Smooth muscle cell (in vitro differentiated cells): ENCODE results near the gene BCL7C. TPM values are rescaled to one million over a fixed set of nuclear protein-coding genes. Genes with fewer than 3 reads are reported as not detected.
A peak's percentile ranks its signal among the peaks of the same experiment; 100 is the strongest.

Source experiments
- DNase-seq: peaks from one replicate; lab custom pipeline; 2025; ENCODE audit not compliant: unreplicated experiment; lab: John Stamatoyannopoulos, UW
- H2AFZ ChIP-seq: fragments of 200-600 bp; sonication (generic); 2 replicates; pipeline ENCODE4 v1.6.0; 2016; ENCODE audit warnings: antibody characterized with exemption, low read depth, mild to moderate bottlenecking
- H3F3A ChIP-seq: fragments of 200-600 bp; sonication (generic); 2 replicates; pipeline ENCODE4 v1.6.0; 2017; ENCODE audit warnings: antibody characterized with exemption, low read depth
- H3K27ac ChIP-seq: fragments of 200-600 bp; sonication (generic); 2 replicates; pipeline ENCODE4 v1.5.1; 2016; ENCODE audit warnings: low read depth, mild to moderate bottlenecking
- H3K27me3 ChIP-seq: fragments of 200-600 bp; sonication (generic); 2 replicates; pipeline ENCODE4 v1.6.1; 2016; ENCODE audit warnings: low read depth, mild to moderate bottlenecking
- H3K36me3 ChIP-seq: fragments of 200-600 bp; sonication (generic); 2 replicates; pipeline ENCODE4 v1.5.1; 2016; ENCODE audit warnings: low read depth
- H3K4me1 ChIP-seq: fragments of 200-600 bp; sonication (generic); 2 replicates; pipeline ENCODE4 v1.5.1; 2016; ENCODE audit warnings: low read depth
- H3K4me2 ChIP-seq: fragments of 200-600 bp; sonication (generic); 2 replicates; pipeline ENCODE4 v1.6.0; 2016; ENCODE audit warnings: mild to moderate bottlenecking
- H3K4me3 ChIP-seq: fragments of 200-600 bp; sonication (generic); 2 replicates; pipeline ENCODE4 v1.5.1; 2016; ENCODE audit warnings: mild to moderate bottlenecking
- H3K79me2 ChIP-seq: fragments of 200-600 bp; sonication (generic); 2 replicates; pipeline ENCODE4 v1.6.0; 2016; ENCODE audit warnings: low read depth, mild to moderate bottlenecking
- H3K9ac ChIP-seq: fragments of 200-600 bp; sonication (generic); 2 replicates; pipeline ENCODE4 v1.6.0; 2016; ENCODE audit warnings: low read depth
- H3K9me3 ChIP-seq: fragments of 200-600 bp; sonication (generic); replicated peaks from 2 replicates; pipeline ENCODE4 v1.5.1; 2016; ENCODE audit warnings: low read depth
- H4K20me1 ChIP-seq: fragments of 200-600 bp; sonication (generic); 2 replicates; pipeline ENCODE4 v1.6.0; 2016; ENCODE audit warnings: low read depth
- WGBS: methylation state at CpG from one replicate; pipeline ENCODE4 v1.1.7; 2016; ENCODE audit warnings: low lambda C conversion rate; 5-methylcytosine and 5-hydroxymethylcytosine counted together
- polyA plus RNA-seq: library from polyadenylated mRNA; unstranded; fragments of >200 nt; fragmentation: Nextera tagmentation; extraction: Ambion mirVana; gene quantifications from 2 replicates; pipeline ENCODE4 v1.2.1, GENCODE V29; 2016
- total RNA-seq: library from RNA; depleted of rRNA; stranded (reverse); fragments of >200 nt; gene quantifications from 2 replicates; pipeline ENCODE4 v1.2.3, GENCODE V29; 2014
- TF ChIP-seq, protein P1 (sequence below): fragments of 200-600 bp; sonication (generic); IDR thresholded peaks from 2 replicates; pipeline ENCODE4 v1.5.1; 2017; ENCODE audit warnings: borderline replicate concordance, mild to moderate bottlenecking, antibody characterized with exemption; ENCODE audit not compliant: insufficient read depth, poor library complexity, severe bottlenecking

Gene BCL7C
- total and polyA plus RNA-seq, 2 experiments from 2014 or later: 34.2 to 76.1 TPM

DNA sequence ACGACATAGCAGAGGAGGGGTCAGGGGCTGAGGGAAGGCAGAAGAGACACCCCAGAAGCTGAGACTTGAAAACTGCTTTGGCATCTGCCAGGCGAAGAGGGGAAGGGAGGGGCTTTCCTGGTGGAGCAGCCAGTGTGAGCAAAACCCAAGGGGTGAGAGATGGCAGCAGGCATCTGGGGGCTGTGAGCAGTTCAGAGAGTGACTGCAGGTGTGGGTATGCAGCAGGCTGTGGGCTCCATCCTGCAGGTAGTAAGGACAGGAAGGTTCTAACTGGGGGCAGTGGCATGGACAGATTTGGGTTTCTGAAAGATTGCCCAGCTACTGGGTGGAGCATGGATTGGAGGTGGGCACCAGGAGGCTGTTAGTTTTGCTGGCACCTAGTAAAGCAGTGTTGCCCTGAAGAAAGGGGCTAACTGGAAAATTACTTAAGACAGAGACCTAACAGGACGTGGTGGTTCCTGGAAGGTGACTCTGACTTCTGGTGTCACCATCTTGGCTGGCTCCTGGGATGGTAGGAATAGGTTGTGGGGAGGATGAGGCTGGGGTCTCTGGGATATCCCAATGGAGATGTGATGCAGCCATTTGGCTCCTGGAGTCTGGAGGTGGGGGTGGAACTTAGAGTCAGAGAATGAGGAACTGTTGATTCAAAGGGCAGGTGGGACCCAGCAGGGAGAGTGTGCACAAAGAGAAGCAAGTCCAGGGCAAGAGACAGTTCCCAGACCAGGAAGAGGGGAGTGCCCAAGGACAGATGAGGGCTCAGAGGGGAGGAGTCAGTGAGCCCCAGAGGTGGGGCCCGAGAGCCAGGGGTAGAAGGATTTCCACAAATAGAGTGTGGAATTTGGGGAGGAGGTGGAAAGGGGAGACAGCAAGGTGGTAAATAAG lies 11.2 kb downstream of the BCL7C start:
- 90% methylated on average over 4 of the region's 4 CpGs for WGBS

DNA sequence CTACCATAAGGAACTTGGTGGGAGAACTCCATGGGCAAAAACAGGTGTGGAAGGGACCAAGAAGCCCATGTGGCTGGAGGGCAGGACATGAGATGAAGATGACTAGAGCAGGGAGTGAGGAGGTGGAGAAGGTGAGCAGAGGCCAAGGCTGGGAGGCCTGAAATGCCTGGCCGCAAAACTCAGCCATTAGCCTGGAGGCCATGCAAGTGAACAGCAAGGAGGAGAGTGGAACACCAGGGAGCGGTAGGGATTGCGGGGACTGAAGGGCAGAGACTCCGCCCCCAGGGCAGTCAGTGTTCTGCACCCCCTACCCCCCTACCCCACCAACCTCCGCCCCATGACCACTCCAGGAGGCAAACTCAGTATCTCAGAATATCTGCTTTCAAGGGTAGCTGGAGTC lies 17.0 kb downstream of the BCL7C start:
- H3K36me3 ChIP-seq: no peaks in the 10 kb centered on the region
- H3K27ac ChIP-seq: peak overlapping the region; percentile 79
- no peaks in the 10 kb centered on the region for H3K27me3 ChIP-seq
- H3K4me3 ChIP-seq: peak overlapping the region; percentile 85
- TF ChIP-seq, protein P1, sequence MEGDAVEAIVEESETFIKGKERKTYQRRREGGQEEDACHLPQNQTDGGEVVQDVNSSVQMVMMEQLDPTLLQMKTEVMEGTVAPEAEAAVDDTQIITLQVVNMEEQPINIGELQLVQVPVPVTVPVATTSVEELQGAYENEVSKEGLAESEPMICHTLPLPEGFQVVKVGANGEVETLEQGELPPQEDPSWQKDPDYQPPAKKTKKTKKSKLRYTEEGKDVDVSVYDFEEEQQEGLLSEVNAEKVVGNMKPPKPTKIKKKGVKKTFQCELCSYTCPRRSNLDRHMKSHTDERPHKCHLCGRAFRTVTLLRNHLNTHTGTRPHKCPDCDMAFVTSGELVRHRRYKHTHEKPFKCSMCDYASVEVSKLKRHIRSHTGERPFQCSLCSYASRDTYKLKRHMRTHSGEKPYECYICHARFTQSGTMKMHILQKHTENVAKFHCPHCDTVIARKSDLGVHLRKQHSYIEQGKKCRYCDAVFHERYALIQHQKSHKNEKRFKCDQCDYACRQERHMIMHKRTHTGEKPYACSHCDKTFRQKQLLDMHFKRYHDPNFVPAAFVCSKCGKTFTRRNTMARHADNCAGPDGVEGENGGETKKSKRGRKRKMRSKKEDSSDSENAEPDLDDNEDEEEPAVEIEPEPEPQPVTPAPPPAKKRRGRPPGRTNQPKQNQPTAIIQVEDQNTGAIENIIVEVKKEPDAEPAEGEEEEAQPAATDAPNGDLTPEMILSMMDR: no peak
- DNase-seq: no peak
- H3K9me3 ChIP-seq: no peaks in the 10 kb centered on the region
- H3K4me1 ChIP-seq: peaks cover 14% of the 10 kb centered on the region
- H3K4me2 ChIP-seq: peak overlapping the region; percentile 90
- H4K20me1 ChIP-seq: no peaks in the 10 kb centered on the region
- peaks cover 35% of the 10 kb centered on the region for H3K79me2 ChIP-seq
- H3K9ac ChIP-seq: peak overlapping the region; percentile 88
- 87% methylated on average over 5 of the region's 5 CpGs for WGBS
- no peak overlapping the region for H2AFZ ChIP-seq
- H3F3A ChIP-seq: no peaks in the 10 kb centered on the region

More for the DNA sequence above, 11.2 kb downstream of the BCL7C start:
- Histone ChIP-seq H3K4me2 (no peak overlapping the region), H2AFZ (no peak overlapping the region), H4K20me1 (peaks cover 7% of the 10 kb centered on the region), H3K36me3 (no peaks in the 10 kb centered on the region), H3K4me1 (no peaks in the 10 kb centered on the region), H3K4me3 (no peak overlapping the region), H3K27ac (no peak overlapping the region), H3K79me2 (peaks cover 20% of the 10 kb centered on the region), H3K27me3 (no peaks in the 10 kb centered on the region), H3F3A (no peaks in the 10 kb centered on the region), H3K9ac (no peak overlapping the region), H3K9me3 (no peaks in the 10 kb centered on the region)
- TF ChIP-seq, protein P1: no peak
- DNase-seq: no peak

DNA sequence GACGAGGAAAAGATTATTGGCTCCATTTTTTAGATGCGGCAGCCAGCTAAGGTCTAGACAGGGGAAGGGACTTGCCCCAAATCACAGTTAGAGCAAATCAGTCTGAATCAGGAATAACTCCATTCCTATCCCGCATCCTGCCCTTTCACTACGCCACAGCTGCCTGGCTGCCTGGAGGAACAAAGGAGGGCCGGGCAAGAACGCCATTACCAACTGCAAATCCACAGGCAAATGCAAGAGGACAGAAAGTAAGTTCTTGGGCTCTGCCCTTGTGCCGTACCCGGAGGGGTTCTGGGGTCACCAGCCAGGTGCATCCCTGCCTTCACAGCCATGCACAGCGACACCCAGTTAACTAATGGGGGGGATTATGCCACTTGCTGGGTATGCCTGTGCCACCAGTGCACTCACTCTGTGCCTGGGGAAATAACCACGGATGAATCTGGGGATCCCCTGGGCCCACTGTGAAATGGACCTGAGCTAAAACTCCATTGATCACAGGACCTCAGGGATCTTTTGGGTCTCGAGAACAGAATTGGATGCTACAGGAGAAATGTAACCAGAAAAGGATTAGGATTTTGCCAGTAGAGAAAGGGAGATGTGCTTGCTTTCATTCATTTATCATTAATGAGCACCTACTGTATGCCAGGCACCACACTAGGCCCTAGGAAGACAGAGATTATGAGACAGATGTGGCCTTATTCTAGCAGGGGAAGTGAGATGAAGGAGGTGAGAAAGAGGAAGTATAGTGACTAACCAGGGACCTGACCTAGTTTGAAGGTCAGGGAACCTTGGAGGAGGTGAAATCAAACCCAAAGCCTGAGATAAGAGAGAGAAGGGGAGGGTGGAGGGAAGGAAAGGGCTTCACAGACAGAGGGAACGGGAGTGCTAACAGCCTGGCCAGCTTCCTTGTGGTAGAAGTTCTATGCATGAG lies 17.7 kb downstream of the BCL7C start:
- no peaks in the 10 kb centered on the region for H3K27me3 ChIP-seq
- H2AFZ ChIP-seq: peak overlapping the region; percentile 79
- H3K4me2 ChIP-seq: peak overlapping the region; percentile 90
- peaks cover 14% of the 10 kb centered on the region for H3K4me1 ChIP-seq
- H3K9me3 ChIP-seq: no peaks in the 10 kb centered on the region
- WGBS: 34% methylated on average over 12 of the region's 12 CpGs
- H3K36me3 ChIP-seq: no peaks in the 10 kb centered on the region
- H4K20me1 ChIP-seq: no peaks in the 10 kb centered on the region
- TF ChIP-seq, protein P1: no peak
- H3K9ac ChIP-seq: peak overlapping the region; percentile 88
- peaks cover 35% of the 10 kb centered on the region for H3K79me2 ChIP-seq
- H3F3A ChIP-seq: no peaks in the 10 kb centered on the region
- H3K4me3 ChIP-seq: peak overlapping the region; percentile 85
- H3K27ac ChIP-seq: peak overlapping the region; percentile 79
- no peak for DNase-seq
